Lung (tissue), 12 donors: ENCODE results near the gene SULT4A1. TPM values are rescaled to one million over a fixed set of nuclear protein-coding genes. Genes with fewer than 3 reads are reported as not detected.

Source experiments
- ATAC-seq: fragments of 200-7000 bp; cut with Tn5 transposase; one replicate; pipeline ENCODE4 v1.9.1; 2020; ENCODE audit warnings: moderate number of reproducible peaks; ENCODE audit not compliant: insufficient read depth, low FRiP score
- DNase-seq, 3 donors: peaks; one replicate each; pipeline ENCODE4 v3.0.0-alpha.2; 2013 to 2017
- H3K27ac ChIP-seq, 2 donors: one replicate each; pipeline ENCODE4 v1.5.1; 2013; ENCODE audit warnings: mild to moderate bottlenecking in 2 of 2, moderate library complexity in 2 of 2, control low read depth in 1 of 2, inconsistent platforms in 1 of 2, low read depth in 1 of 2, low read length in 1 of 2
- H3K27me3 ChIP-seq, 3 donors: one replicate each; pipeline ENCODE4 v1.5.1; 2013; ENCODE audit warnings: low read length in 2 of 3; ENCODE audit not compliant: control insufficient read depth in 3 of 3, insufficient read depth in 3 of 3
- H3K36me3 ChIP-seq, 4 donors: one replicate each; pipeline ENCODE4 v1.5.1; 2013; ENCODE audit warnings: low read length in 4 of 4, mild to moderate bottlenecking in 1 of 4, moderate library complexity in 1 of 4; ENCODE audit not compliant: control insufficient read depth in 4 of 4, insufficient read depth in 4 of 4
- H3K4me1 ChIP-seq, 5 donors: one replicate each; pipeline ENCODE4 v1.5.1; 2013; ENCODE audit warnings: low read length in 5 of 5, mild to moderate bottlenecking in 2 of 5, moderate library complexity in 1 of 5; ENCODE audit not compliant: control insufficient read depth in 5 of 5, insufficient read depth in 5 of 5
- H3K4me3 ChIP-seq: one replicate; pipeline ENCODE4 v1.5.1; 2013; ENCODE audit warnings: mild to moderate bottlenecking, control low read depth, moderate library complexity
- H3K9ac ChIP-seq, 2 donors: one replicate each; pipeline ENCODE4 v1.5.1; 2013; ENCODE audit warnings: low read length in 2 of 2, control low read depth in 1 of 2; ENCODE audit not compliant: insufficient read depth in 1 of 2
- H3K9me3 ChIP-seq, 4 donors: one replicate each; pipeline ENCODE4 v1.5.1; 2013; ENCODE audit warnings: low read length in 3 of 4, mild to moderate bottlenecking in 1 of 4, moderate library complexity in 1 of 4; ENCODE audit not compliant: control insufficient read depth in 4 of 4, insufficient read depth in 3 of 4
- CTCF ChIP-seq: IDR thresholded peaks from 2 replicates; pipeline ENCODE4 v1.5.1; 2012; ENCODE audit warnings: mild to moderate bottlenecking; ENCODE audit errors: control extremely low read depth, extremely low read depth
- WGBS, 2 donors: extraction: QIAGEN DNeasy Blood & Tissue Kit; methylation state at CpG; one replicate each; pipeline ENCODE4 v1.1.7; 2013; 5-methylcytosine and 5-hydroxymethylcytosine counted together
- polyA plus RNA-seq, 2 donors: library from polyadenylated mRNA; stranded (reverse); fragments of 200-250 nt; gene quantifications; one replicate each; pipeline ENCODE4 v1.2.1, GENCODE V29; 2013
- total RNA-seq, 2 donors: library from RNA; depleted of rRNA in 1 of 2; stranded (reverse); fragments of >200 nt in 1 of 2; gene quantifications; one replicate each; pipeline ENCODE4 v1.2.1, GENCODE V29; 2014 to 2021
- donor health status: control.
- donor health status: control.
- donor health status: Bipolar disorder and iron deficiency.
- donor health status: healthy.
- donor health status: DM: yes; HTN: yes; CAD: no.

The SULT4A1 gene
- total and polyA plus RNA-seq, 4 donors = 0.06 to 0.31 (median 0.26) TPM; not detected in 1

- Histone ChIP-seq H3K9ac (no peak overlapping the region), H3K4me3 (no peak overlapping the region), H3K27ac (no peak overlapping the region), H3K27me3 (no peaks in the 10 kb centered on the region), H3K36me3 (no peaks in the 10 kb centered on the region), H3K9me3 (peaks cover 0 to 3% (median 0%) of the 10 kb centered on the region in 4 donors), H3K4me1 (no peaks in the 10 kb centered on the region)
- DNase-seq = no peak
- ATAC-seq = no peak
- WGBS, 2 donors = 79 to 88% methylated on average over 9 of the region's 9 CpGs
- TF ChIP-seq CTCF = no peak
Measured at GRCh38 chr22:43882122-43882767, 19.9 kb upstream of the SULT4A1 start.

GRCh38 chr22:43881091-43882061 lies 19.1 kb upstream of the SULT4A1 start:
- ATAC-seq (no peak), DNase-seq (no peak)
- Histone ChIP-seq H3K27ac (no peak overlapping the region), H3K9ac (no peak overlapping the region), H3K4me3 (no peak overlapping the region), H3K36me3 (no peaks in the 10 kb centered on the region), H3K9me3 (peaks cover 0 to 3% (median 0%) of the 10 kb centered on the region in 4 donors), H3K27me3 (no peaks in the 10 kb centered on the region), H3K4me1 (no peaks in the 10 kb centered on the region)
- TF ChIP-seq CTCF = no peak
- 85 to 90% methylated on average over 19 of the region's 19 CpGs for WGBS, 2 donors

- Histone ChIP-seq H3K27ac (no peak overlapping the region), H3K36me3 (no peaks in the 10 kb centered on the region), H3K27me3 (peaks cover 0 to 3% (median 0%) of the 10 kb centered on the region in 3 donors), H3K4me3 (no peak overlapping the region), H3K4me1 (no peaks in the 10 kb centered on the region), H3K9ac (no peak overlapping the region), H3K9me3 (peaks cover 0 to 5% (median 0%) of the 10 kb centered on the region in 4 donors)
- TF ChIP-seq CTCF = no peak
- WGBS, 2 donors = 82 to 93% methylated on average over 15 of the region's 15 CpGs
- ATAC-seq = no peak
- no peak for DNase-seq
Measured at GRCh38 chr22:43880541-43880991, 18.3 kb upstream of the SULT4A1 start.
